H1 (cell line): ENCODE measurements around the gene PLA2G15.

Source experiments
- CREB1 ChIP-seq: IDR thresholded peaks from 2 replicates; pipeline ENCODE4 v1.6.1; 2012; ENCODE audit warnings: inconsistent platforms
- EP300 ChIP-seq, 2 experiments: IDR thresholded peaks; 1 replicate in 1 of 2; 2 replicates in 1 of 2; pipeline ENCODE4 v1.6.1; 2011 to 2012; ENCODE audit warnings: low read depth in 2 of 2, low read length in 2 of 2, mild to moderate bottlenecking in 2 of 2, borderline replicate concordance in 1 of 2, inconsistent platforms in 1 of 2, moderate library complexity in 1 of 2
- HDAC2 ChIP-seq, 2 experiments: fragments of 300-600 bp in 1 of 2; sonication (generic) in 1 of 2; IDR thresholded peaks; 2 replicates each; pipeline ENCODE4 v1.6.1; 2011 to 2012; ENCODE audit warnings: low read depth in 2 of 2, low read length in 2 of 2, mild to moderate bottlenecking in 2 of 2, moderate library complexity in 2 of 2, borderline replicate concordance in 1 of 2, inconsistent platforms in 1 of 2
- MAX ChIP-seq: IDR thresholded peaks from 2 replicates; pipeline ENCODE4 v1.6.1; 2012; ENCODE audit warnings: inconsistent platforms
- NRF1 ChIP-seq: IDR thresholded peaks from 2 replicates; pipeline ENCODE4 v1.6.1; 2011; ENCODE audit warnings: mild to moderate bottlenecking, low read depth, low read length, improper control_type of control experiment
- PHF8 ChIP-seq: fragments of 200-600 bp; sonication (generic); conservative IDR thresholded peaks from 2 replicates; pipeline ENCODE4 v1.7.1; 2012; ENCODE audit warnings: low read depth, mild to moderate bottlenecking, inconsistent platforms, low read length, moderate library complexity
- POLR2A ChIP-seq, 2 experiments: IDR thresholded peaks; 1 replicate in 1 of 2; 2 replicates in 1 of 2; pipeline ENCODE4 v1.6.1; 2011; ENCODE audit warnings: low read depth in 2 of 2, low read length in 2 of 2, mild to moderate bottlenecking in 2 of 2; ENCODE audit errors: control extremely low read depth in 1 of 2
- RAD21 ChIP-seq, 2 experiments: IDR thresholded peaks in 1 of 2; conservative IDR thresholded peaks in 1 of 2; 2 replicates each; pipeline ENCODE4 v1.6.1; 2011; ENCODE audit warnings: low read depth in 2 of 2, low read length in 2 of 2, improper control_type of control experiment in 1 of 2, inconsistent platforms in 1 of 2, mild to moderate bottlenecking in 1 of 2, moderate library complexity in 1 of 2
- SIN3A ChIP-seq, 2 experiments: IDR thresholded peaks in 1 of 2; conservative IDR thresholded peaks in 1 of 2; 2 replicates each; pipeline ENCODE4 v1.6.1; 2011 to 2012; ENCODE audit warnings: low read length in 2 of 2, improper control_type of control experiment in 1 of 2, low read depth in 1 of 2, mild to moderate bottlenecking in 1 of 2
- TEAD4 ChIP-seq: IDR thresholded peaks from 2 replicates; pipeline ENCODE4 v1.6.1; 2012; ENCODE audit warnings: low read depth, low read length, inconsistent platforms, mixed read lengths
- ZNF274 ChIP-seq: IDR thresholded peaks from 2 replicates; pipeline ENCODE4 v1.7.0; 2012; ENCODE audit warnings: low read length, borderline replicate concordance; ENCODE audit errors: extremely low read depth
- TF ChIP-seq, protein P1 (sequence below): IDR thresholded peaks from 2 replicates; pipeline ENCODE4 v1.6.1; 2011; ENCODE audit warnings: low read depth, mild to moderate bottlenecking, low read length; ENCODE audit not compliant: insufficient read depth
- TF ChIP-seq, protein P2 (sequence below), 3 experiments: IDR thresholded peaks; 1 replicate in 2 of 3; 2 replicates in 1 of 3; pipeline versions ENCODE4 v1.5.1 to v1.6.1; 2011; ENCODE audit warnings: low read length in 3 of 3, mild to moderate bottlenecking in 3 of 3, inconsistent platforms in 2 of 3, low read depth in 1 of 3, moderate library complexity in 1 of 3; ENCODE audit not compliant: insufficient read depth in 1 of 3; ENCODE audit errors: control extremely low read depth in 1 of 3

DNA sequence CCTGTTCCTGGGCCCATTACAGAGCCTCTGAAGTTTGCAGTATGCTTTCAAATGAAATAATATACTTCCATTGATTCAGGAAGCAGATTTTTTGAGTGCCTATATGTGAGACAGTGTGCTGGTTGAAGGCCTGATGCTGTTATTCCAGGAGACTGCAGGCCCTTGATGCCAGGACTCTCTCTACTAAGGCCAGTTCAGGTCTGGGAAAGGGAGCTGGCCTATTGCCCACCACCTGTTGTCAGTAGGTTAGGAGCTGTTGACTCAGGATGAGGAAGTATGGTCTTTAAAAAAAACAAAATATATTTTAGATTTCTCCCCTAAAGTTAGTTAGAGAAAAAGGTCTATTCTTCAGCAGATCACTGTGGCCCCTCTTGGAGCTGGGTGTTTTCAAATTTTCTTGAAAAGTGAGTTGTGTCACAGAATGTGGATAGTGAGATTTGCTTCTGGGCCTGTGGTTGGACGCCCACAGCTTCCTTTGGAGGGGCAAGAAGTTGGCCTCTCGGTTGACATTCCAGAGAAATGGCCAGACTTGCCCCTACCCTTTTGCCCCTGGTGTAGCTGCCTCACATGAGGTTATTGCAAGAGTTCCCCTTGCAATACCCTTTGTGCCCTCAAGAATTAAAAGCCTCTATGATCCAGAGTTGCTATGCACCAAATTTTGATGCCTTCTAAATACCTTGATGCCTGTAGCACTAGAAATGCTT lies 17.2 kb upstream of the PLA2G15 start:
- TF ChIP-seq TEAD4 (no peak), NRF1 (no peak), MAX (no peak), SIN3A (conservative IDR thresholded peaks at IDR 0.05 in 1 of 2, IDR thresholded peaks at IDR 0.05 in 1 of 2; ENCODE audit: low read depth in 1 of 2, low read length in 2 of 2) (no peak), HDAC2 (IDR thresholded peaks at IDR 0.05; ENCODE audit: borderline replicate concordance in 1 of 2, low read depth in 2 of 2, low read length in 2 of 2) (no peak), ZNF274 (no peak), CREB1 (no peak), RAD21 (IDR thresholded peaks at IDR 0.05 in 1 of 2, conservative IDR thresholded peaks at IDR 0.05 in 1 of 2; ENCODE audit: low read depth in 2 of 2, low read length in 2 of 2) (no peak), PHF8 (no peak), POLR2A (IDR thresholded peaks at IDR 0.05; ENCODE audit: control extremely low read depth in 1 of 2, low read depth in 2 of 2, low read length in 2 of 2) (no peak), EP300 (IDR thresholded peaks at IDR 0.05; ENCODE audit: borderline replicate concordance in 1 of 2, low read depth in 2 of 2, low read length in 2 of 2) (no peak)
- TF ChIP-seq, protein P1, sequence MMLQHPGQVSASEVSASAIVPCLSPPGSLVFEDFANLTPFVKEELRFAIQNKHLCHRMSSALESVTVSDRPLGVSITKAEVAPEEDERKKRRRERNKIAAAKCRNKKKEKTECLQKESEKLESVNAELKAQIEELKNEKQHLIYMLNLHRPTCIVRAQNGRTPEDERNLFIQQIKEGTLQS = no peak
- TF ChIP-seq, protein P2, sequence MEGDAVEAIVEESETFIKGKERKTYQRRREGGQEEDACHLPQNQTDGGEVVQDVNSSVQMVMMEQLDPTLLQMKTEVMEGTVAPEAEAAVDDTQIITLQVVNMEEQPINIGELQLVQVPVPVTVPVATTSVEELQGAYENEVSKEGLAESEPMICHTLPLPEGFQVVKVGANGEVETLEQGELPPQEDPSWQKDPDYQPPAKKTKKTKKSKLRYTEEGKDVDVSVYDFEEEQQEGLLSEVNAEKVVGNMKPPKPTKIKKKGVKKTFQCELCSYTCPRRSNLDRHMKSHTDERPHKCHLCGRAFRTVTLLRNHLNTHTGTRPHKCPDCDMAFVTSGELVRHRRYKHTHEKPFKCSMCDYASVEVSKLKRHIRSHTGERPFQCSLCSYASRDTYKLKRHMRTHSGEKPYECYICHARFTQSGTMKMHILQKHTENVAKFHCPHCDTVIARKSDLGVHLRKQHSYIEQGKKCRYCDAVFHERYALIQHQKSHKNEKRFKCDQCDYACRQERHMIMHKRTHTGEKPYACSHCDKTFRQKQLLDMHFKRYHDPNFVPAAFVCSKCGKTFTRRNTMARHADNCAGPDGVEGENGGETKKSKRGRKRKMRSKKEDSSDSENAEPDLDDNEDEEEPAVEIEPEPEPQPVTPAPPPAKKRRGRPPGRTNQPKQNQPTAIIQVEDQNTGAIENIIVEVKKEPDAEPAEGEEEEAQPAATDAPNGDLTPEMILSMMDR (IDR thresholded peaks at IDR 0.05; ENCODE audit: control extremely low read depth in 1 of 3, insufficient read depth in 1 of 3, low read depth in 1 of 3, low read length in 3 of 3) = no peak
